H4 (cell line): ENCODE data around the gene PHLDA1. TPM values are rescaled to one million over a fixed set of nuclear protein-coding genes. Genes with fewer than 3 reads are reported as not detected.

Experiments
- DNase-seq: peaks from one replicate; pipeline ENCODE4 v3.0.0-alpha.2; 2015; ENCODE audit warnings: low spot score
- total RNA-seq: library from RNA; depleted of rRNA; stranded (reverse); fragments of >200 nt; shearing (Covaris generic); gene quantifications from 2 replicates; pipeline ENCODE4 v1.2.3, GENCODE V29; 2014

Gene PHLDA1
- total RNA-seq, 1 experiment from 2014 or later = 25.1 TPM

- DNase-seq = peak; percentile 82
Measured at GRCh38 chr12:76037130-76038103, 5.8 kb upstream of the PHLDA1 start.

GRCh38 chr12:76035045-76035444 is 3.5 kb upstream of the PHLDA1 start:
- no peak for DNase-seq

GRCh38 chr12:76033081-76034011 is 1.8 kb upstream of the PHLDA1 start:
- DNase-seq = no peak

GRCh38 chr12:76032043-76032981 is 736 bp upstream of the PHLDA1 start:
- peak; percentile 48 for DNase-seq

GRCh38 chr12:76031081-76031413 is 529 bp downstream of the PHLDA1 start:
- no peak for DNase-seq

- peak; percentile 54 for DNase-seq
Measured at GRCh38 chr12:76030341-76031080, 1.1 kb downstream of the PHLDA1 start.

- DNase-seq = peak; percentile 34
Measured at GRCh38 chr12:76029982-76030340, 1.6 kb downstream of the PHLDA1 start.

- DNase-seq = no peak
Measured at GRCh38 chr12:76028571-76029277, 2.9 kb downstream of the PHLDA1 start.

GRCh38 chr12:76026643-76027063 is 4.9 kb downstream of the PHLDA1 start:
- DNase-seq = peak; percentile 22

GRCh38 chr12:76025601-76026575 is 5.7 kb downstream of the PHLDA1 start:
- DNase-seq = no peak

GRCh38 chr12:76024942-76025600 is 6.5 kb downstream of the PHLDA1 start:
- DNase-seq = peak; percentile 43

- DNase-seq = no peak
Measured at GRCh38 chr12:76024102-76024781, 7.3 kb downstream of the PHLDA1 start.

- no peak for DNase-seq
Measured at GRCh38 chr12:76023069-76023690, 8.4 kb downstream of the PHLDA1 start.

- no peak for DNase-seq
Measured at GRCh38 chr12:76022506-76022905, 9.1 kb downstream of the PHLDA1 start.

- peak; percentile 97 for DNase-seq
Measured at GRCh38 chr12:76020731-76021672, 10.6 kb downstream of the PHLDA1 start.

GRCh38 chr12:76020281-76020680 is 11.3 kb downstream of the PHLDA1 start:
- peak; percentile 94 for DNase-seq
